DOHH2 (cell line): ENCODE results near the gene MBD6.

Experiments
- H3F3A ChIP-seq: fragments of 200-600 bp; sonication (generic), shearing (Covaris generic); 2 replicates; pipeline ENCODE4 v1.6.0; 2016; ENCODE audit warnings: antibody characterized with exemption, mild to moderate bottlenecking; ENCODE audit not compliant: control insufficient read depth, insufficient read depth
- H3K27ac ChIP-seq: fragments of 200-600 bp; sonication (generic); 2 replicates; pipeline ENCODE4 v1.5.1; 2014; ENCODE audit warnings: low read depth, mild to moderate bottlenecking, low read length, moderate library complexity
- H3K27me3 ChIP-seq: fragments of 200-600 bp; sonication (generic); 2 replicates; pipeline ENCODE4 v1.6.1; 2014; ENCODE audit warnings: mild to moderate bottlenecking, low read length, mixed read lengths; ENCODE audit not compliant: control insufficient read depth
- H3K36me3 ChIP-seq: fragments of 200-600 bp; sonication (generic); 2 replicates; pipeline ENCODE4 v1.6.1; 2014; ENCODE audit warnings: mild to moderate bottlenecking, low read length, moderate library complexity, mixed read lengths; ENCODE audit not compliant: control insufficient read depth
- H3K4me1 ChIP-seq: fragments of 200-600 bp; sonication (generic); 2 replicates; pipeline ENCODE4 v1.6.1; 2014; ENCODE audit warnings: mild to moderate bottlenecking, low read length, mixed read lengths; ENCODE audit not compliant: control insufficient read depth
- H3K4me2 ChIP-seq: fragments of 200-600 bp; sonication (generic); 2 replicates; pipeline ENCODE4 v1.6.0; 2014; ENCODE audit warnings: mild to moderate bottlenecking, low read length, moderate library complexity
- H3K4me3 ChIP-seq: fragments of 200-600 bp; sonication (generic); 2 replicates; pipeline ENCODE4 v1.5.1; 2014; ENCODE audit warnings: mild to moderate bottlenecking, low read length, mixed read lengths
- H3K79me2 ChIP-seq: fragments of 200-600 bp; sonication (generic); 2 replicates; pipeline ENCODE4 v1.6.1; 2014; ENCODE audit warnings: mild to moderate bottlenecking, low read length, mixed read lengths; ENCODE audit not compliant: control insufficient read depth
- H3K9me2 ChIP-seq: fragments of 200-600 bp; sonication (generic); replicated peaks from 2 replicates; pipeline ENCODE4 v1.6.1; 2014; ENCODE audit warnings: mild to moderate bottlenecking, low read length, mixed read lengths; ENCODE audit not compliant: control insufficient read depth
- H3K9me3 ChIP-seq: fragments of 200-600 bp; sonication (generic); 2 replicates; pipeline ENCODE4 v1.6.1; 2014; ENCODE audit warnings: antibody characterized with exemption, low read length, mixed read lengths; ENCODE audit not compliant: control insufficient read depth, insufficient read depth
- H4K20me1 ChIP-seq: fragments of 200-600 bp; sonication (generic); 2 replicates; pipeline ENCODE4 v1.6.0; 2014; ENCODE audit warnings: low read depth, mild to moderate bottlenecking, antibody characterized with exemption, low read length, moderate library complexity; ENCODE audit not compliant: control insufficient read depth, insufficient read depth
- CTCF ChIP-seq: fragments of 200-600 bp; sonication (generic); IDR thresholded peaks from one replicate; pipeline ENCODE4 v1.5.1; 2014; ENCODE audit warnings: antibody characterized with exemption, mild to moderate bottlenecking, low read depth, low read length; ENCODE audit not compliant: poor library complexity, severe bottlenecking
- EZH2phosphoT487 ChIP-seq: fragments of 200-600 bp; sonication (generic); IDR thresholded peaks from 2 replicates; pipeline ENCODE4 v1.6.1; 2017; ENCODE audit warnings: borderline replicate concordance, mild to moderate bottlenecking, antibody characterized with exemption, low read length, moderate library complexity, mixed read lengths

MBD6 gene

DNA sequence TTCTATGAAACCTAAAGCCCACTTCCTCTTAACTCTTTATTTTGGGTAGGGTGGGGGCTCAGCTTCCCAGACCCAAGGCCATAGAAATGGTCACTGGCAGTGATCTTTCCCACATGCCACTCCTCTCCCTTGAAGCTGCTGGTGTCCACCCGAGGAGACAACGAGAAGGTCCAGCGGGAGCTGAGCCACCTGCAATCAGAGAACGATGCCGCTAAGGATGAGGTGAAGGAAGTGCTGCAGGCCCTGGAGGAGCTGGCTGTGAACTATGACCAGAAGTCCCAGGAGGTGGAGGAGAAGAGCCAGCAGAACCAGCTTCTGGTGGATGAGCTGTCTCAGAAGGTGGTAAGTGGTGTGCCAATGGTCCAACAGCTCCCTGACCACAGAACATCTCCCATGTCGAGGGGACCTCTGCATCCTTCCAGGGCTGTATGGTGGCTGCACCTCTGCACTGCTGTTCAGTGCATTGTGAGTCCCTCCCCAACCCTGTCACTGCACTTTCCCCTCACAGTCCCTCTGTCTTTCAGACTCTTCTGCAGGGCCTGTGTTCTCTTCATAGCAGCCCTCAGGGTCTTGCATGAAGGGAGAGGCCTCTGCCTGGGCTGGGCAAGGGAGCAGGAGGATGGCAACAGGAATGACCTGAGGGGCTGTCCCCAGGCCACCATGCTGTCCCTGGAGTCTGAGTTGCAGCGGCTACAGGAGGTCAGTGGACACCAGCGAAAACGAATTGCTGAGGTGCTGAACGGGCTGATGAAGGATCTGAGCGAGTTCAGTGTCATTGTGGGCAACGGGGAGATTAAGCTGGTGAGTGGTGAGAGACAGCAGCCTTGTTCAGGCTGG is 49.5 kb downstream of the MBD6 start:
- Histone ChIP-seq H3K27ac (no peak overlapping the region), H3F3A (no peaks in the 10 kb centered on the region), H3K9me2 (no peaks in the 10 kb centered on the region), H3K27me3 (peaks cover 16% of the 10 kb centered on the region), H3K4me2 (no peak overlapping the region), H3K9me3 (no peaks in the 10 kb centered on the region), H3K4me1 (no peaks in the 10 kb centered on the region), H3K36me3 (no peaks in the 10 kb centered on the region), H4K20me1 (no peaks in the 10 kb centered on the region), H3K4me3 (no peak overlapping the region), H3K79me2 (no peaks in the 10 kb centered on the region)
- TF ChIP-seq CTCF: no peak
- no peak for TF ChIP-seq EZH2phosphoT487

GRCh38 chr12:57574795-57575194 is 52.2 kb downstream of the MBD6 start:
- Histone ChIP-seq H4K20me1 (no peaks in the 10 kb centered on the region), H3K9me3 (no peaks in the 10 kb centered on the region), H3K79me2 (no peaks in the 10 kb centered on the region), H3K27me3 (peaks cover 22% of the 10 kb centered on the region), H3K4me2 (no peak overlapping the region), H3K4me3 (no peak overlapping the region), H3K27ac (no peak overlapping the region), H3K9me2 (no peaks in the 10 kb centered on the region), H3K36me3 (no peaks in the 10 kb centered on the region), H3F3A (no peaks in the 10 kb centered on the region), H3K4me1 (no peaks in the 10 kb centered on the region)
- TF ChIP-seq CTCF (no peak), EZH2phosphoT487 (no peak)

GRCh38 chr12:57575771-57576612 is 53.4 kb downstream of the MBD6 start:
- Histone ChIP-seq H3K27ac (no peak overlapping the region), H3K36me3 (no peaks in the 10 kb centered on the region), H3K9me2 (no peaks in the 10 kb centered on the region), H3K27me3 (peaks cover 25% of the 10 kb centered on the region), H3K4me2 (no peak overlapping the region), H3K9me3 (no peaks in the 10 kb centered on the region), H3K4me1 (no peaks in the 10 kb centered on the region), H3K79me2 (no peaks in the 10 kb centered on the region), H3K4me3 (no peak overlapping the region), H4K20me1 (no peaks in the 10 kb centered on the region), H3F3A (no peaks in the 10 kb centered on the region)
- TF ChIP-seq CTCF (no peak), EZH2phosphoT487 (no peak)
